Panc1 (cell line): Measurements from ENCODE around the gene IL12RB2. TPM values are rescaled to one million over a fixed set of nuclear protein-coding genes. Genes with fewer than 3 reads are reported as not detected.

Source experiments
- ATAC-seq: fragments of 200-7000 bp; cut with Tn5 transposase; 2 replicates; pipeline ENCODE4 v1.9.1; 2020; ENCODE audit warnings: mild to moderate bottlenecking, moderate library complexity
- BruUV-seq: library from RNA; stranded (reverse); fragments of 400-500 nt; replicated peaks from 2 replicates; lab custom pipeline; 2021; lab: Mats Ljungman, UMichigan
- CTCF ChIA-PET: fragments of 300-600 bp; sonication (Branson Sonifier 250); formaldehyde crosslinking; loops from one replicate; lab custom pipeline; 2022; ENCODE audit warnings: antibody characterized with exemption; lab: Charles Lee
- POLR2A ChIA-PET: fragments of 300-600 bp; sonication (Branson Sonifier 250); formaldehyde crosslinking; loops from one replicate; lab custom pipeline; 2022; ENCODE audit warnings: antibody characterized with exemption; lab: Charles Lee
- DNase-seq: peaks from one replicate; pipeline ENCODE4 v3.0.0-alpha.2; 2010; ENCODE audit warnings: low read depth, low spot score
- H3K27ac ChIP-seq: 2 replicates; pipeline ENCODE4 v1.5.1; 2011; ENCODE audit warnings: mild to moderate bottlenecking, low read length, inconsistent platforms
- H3K27me3 ChIP-seq: fragments of 200-500 bp; sonication (Bioruptor generic); 2 replicates; pipeline ENCODE4 v1.6.0; 2014; ENCODE audit warnings: low read length, inconsistent platforms; ENCODE audit not compliant: control insufficient read depth, insufficient read depth
- H3K36me3 ChIP-seq: fragments of 200-500 bp; sonication (Bioruptor generic); 2 replicates; pipeline ENCODE4 v1.5.1; 2014; ENCODE audit warnings: inconsistent platforms, mild to moderate bottlenecking, low read length, moderate library complexity; ENCODE audit not compliant: control insufficient read depth, insufficient read depth
- H3K4me1 ChIP-seq: 2 replicates; pipeline ENCODE4 v1.5.1; 2011; ENCODE audit warnings: inconsistent platforms, mild to moderate bottlenecking, low read length, moderate library complexity; ENCODE audit not compliant: control insufficient read depth, insufficient read depth
- H3K4me3 ChIP-seq, 2 experiments: 2 replicates each; pipeline ENCODE4 v1.5.1; 2011 to 2012; ENCODE audit warnings: low read depth in 2 of 2, low read length in 2 of 2, mild to moderate bottlenecking in 2 of 2, inconsistent platforms in 1 of 2, moderate library complexity in 1 of 2
- H3K9me3 ChIP-seq: fragments of 200-500 bp; sonication (Bioruptor generic); 2 replicates; pipeline ENCODE4 v1.5.1; 2014; ENCODE audit warnings: low read depth, mild to moderate bottlenecking, inconsistent platforms, low read length, moderate library complexity; ENCODE audit not compliant: control insufficient read depth, insufficient read depth
- CTCF ChIP-seq: fragments of 450-650 bp; IDR thresholded peaks from 2 replicates; pipeline ENCODE4 v1.5.1; 2017; ENCODE audit warnings: mild to moderate bottlenecking
- POLR2AphosphoS5 ChIP-seq: IDR thresholded peaks from 2 replicates; pipeline ENCODE4 v1.6.1; 2012; ENCODE audit warnings: mild to moderate bottlenecking, low read depth, low read length, moderate library complexity
- REST ChIP-seq, 2 experiments: IDR thresholded peaks; 2 replicates each; pipeline ENCODE4 v1.6.1; 2011 to 2012; ENCODE audit warnings: low read depth in 2 of 2, control low read depth in 1 of 2, low read length in 1 of 2, mild to moderate bottlenecking in 1 of 2, moderate library complexity in 1 of 2; ENCODE audit not compliant: insufficient read depth in 1 of 2
- SIN3A ChIP-seq: IDR thresholded peaks from 2 replicates; pipeline ENCODE4 v1.6.1; 2012; ENCODE audit warnings: low read depth, mild to moderate bottlenecking, low read length, moderate library complexity, borderline replicate concordance; ENCODE audit not compliant: insufficient read depth
- TCF7L2 ChIP-seq: IDR thresholded peaks from 2 replicates; pipeline ENCODE4 v1.6.1; 2011; ENCODE audit warnings: mild to moderate bottlenecking, low read depth, low read length, inconsistent platforms
- in situ Hi-C: cut with HindIII; loops from 2 replicates; pipeline ENCODE4 v1.10.0; 2016; ENCODE audit warnings: low sequenced_read_pairs, low pct_unique_long_range_greater_than_20kb
- intact Hi-C: fragments of 100-400 bp; cut with micrococcal nuclease; formaldehyde crosslinking; loops from one replicate; pipeline ENCODE4 v1.10.0; 2022; ENCODE audit not compliant: unreplicated experiment
- total RNA-seq: library from RNA; stranded (reverse); gene quantifications from one replicate; pipeline ENCODE4 v1.2.1, GENCODE V29; 2021; ENCODE audit not compliant: unreplicated experiment

IL12RB2 gene
- total RNA-seq, 1 experiment from 2014 or later = 0.26 TPM

- intact Hi-C loops (no loop called here), in situ Hi-C loops (no loop called here)
- no peak for TF ChIP-seq REST (IDR thresholded peaks at IDR 0.05; ENCODE audit: insufficient read depth in 1 of 2, low read depth in 2 of 2, low read length in 1 of 2)
- no peak for TF ChIP-seq TCF7L2
- no peak for TF ChIP-seq SIN3A
- no peak for TF ChIP-seq CTCF
- no peak for TF ChIP-seq POLR2AphosphoS5
- ATAC-seq = no peak
- ChIA-PET POLR2A (no interaction called here), CTCF (no interaction called here)
- no peak overlapping the region for H3K4me3 ChIP-seq
- no peak overlapping the region for H3K27ac ChIP-seq
- H3K27me3 ChIP-seq = no peaks in the 10 kb centered on the region; the same call in none of the 2 replicates
- no peaks in the 10 kb centered on the region for H3K4me1 ChIP-seq
- no peaks in the 10 kb centered on the region for H3K36me3 ChIP-seq
- no TSS peak for BruUV-seq
- DNase-seq = no peak
- no peaks in the 10 kb centered on the region for H3K9me3 ChIP-seq
Observed at GRCh38 chr1:67290236-67290635, 17.4 kb upstream of the IL12RB2 start.

GRCh38 chr1:67294836-67295617, 12.6 kb upstream of the IL12RB2 start:
- Histone ChIP-seq H3K4me3 (no peak overlapping the region), H3K36me3 (no peaks in the 10 kb centered on the region), H3K27ac (no peak overlapping the region), H3K4me1 (no peaks in the 10 kb centered on the region), H3K9me3 (no peaks in the 10 kb centered on the region), H3K27me3 (peaks cover 5% of the 10 kb centered on the region)
- BruUV-seq = no TSS peak
- POLR2A ChIA-PET = no interaction called here
- CTCF ChIA-PET = interaction anchor here (0.7 kb wide), 1 partner anchor 11 kb away, joined by 9 read pairs; no protein-coding TSS in a partner anchor
- TF ChIP-seq SIN3A (no peak), TCF7L2 (no peak), CTCF (no peak), REST (IDR thresholded peaks at IDR 0.05; ENCODE audit: insufficient read depth in 1 of 2, low read depth in 2 of 2, low read length in 1 of 2) (no peak), POLR2AphosphoS5 (no peak)
- DNase-seq (no peak), ATAC-seq (no peak)
- intact Hi-C loops (no loop called here), in situ Hi-C loops (no loop called here)
